Naive thymus-derived CD4-positive, alpha-beta T cell (primary cell): ENCODE results near the gene RBPJ. TPM values are rescaled to one million over a fixed set of nuclear protein-coding genes. Genes with fewer than 3 reads are reported as not detected.

ENCODE experiments used
- ATAC-seq: fragments of 150-1000 bp; cut with Tn5 transposase; 2 replicates; pipeline ENCODE4 v1.10.0; 2021; ENCODE audit warnings: mild to moderate bottlenecking, moderate library complexity
- CTCF ChIA-PET: fragments of 350-600 bp; sonication (Branson Sonifier 250); formaldehyde crosslinking; loops from one replicate; lab custom pipeline; 2021; ENCODE audit warnings: antibody characterized with exemption; lab: Charles Lee
- POLR2A ChIA-PET: fragments of 350-600 bp; sonication (Branson Sonifier 250); formaldehyde crosslinking; loops from one replicate; lab custom pipeline; 2021; ENCODE audit warnings: antibody characterized with exemption, inconsistent platforms; lab: Charles Lee
- DNase-seq, 9 donors: peaks; one replicate each; pipeline versions ENCODE4 v3.0.0 to v3.0.0-alpha.2; 2020 to 2022; ENCODE audit warnings: mixed read lengths in 1 of 9
- H3K27ac ChIP-seq: one replicate; pipeline ENCODE4 v1.7.0; 2013; ENCODE audit warnings: mild to moderate bottlenecking, low read depth, low read length, moderate library complexity
- H3K27me3 ChIP-seq, 2 donors: one replicate each; pipeline ENCODE4 v1.7.0; 2013; ENCODE audit warnings: low read length in 2 of 2, mild to moderate bottlenecking in 2 of 2, moderate library complexity in 2 of 2; ENCODE audit not compliant: control insufficient read depth in 2 of 2, insufficient read depth in 2 of 2
- H3K36me3 ChIP-seq, 3 experiments: 1 replicate in 2 of 3; 2 replicates in 1 of 3; pipeline ENCODE4 v1.7.0; 2013; ENCODE audit warnings: low read length in 3 of 3, mild to moderate bottlenecking in 3 of 3, moderate library complexity in 1 of 3; ENCODE audit not compliant: insufficient read depth in 3 of 3, control insufficient read depth in 2 of 3
- H3K4me1 ChIP-seq, 2 donors: one replicate each; pipeline ENCODE4 v1.7.0; 2013; ENCODE audit warnings: low read length in 2 of 2, mild to moderate bottlenecking in 2 of 2, moderate library complexity in 1 of 2; ENCODE audit not compliant: control insufficient read depth in 2 of 2, insufficient read depth in 2 of 2
- H3K4me3 ChIP-seq: 2 replicates; pipeline ENCODE4 v1.7.0; 2013; ENCODE audit warnings: mild to moderate bottlenecking, low read length
- H3K9me3 ChIP-seq, 3 experiments: 1 replicate in 2 of 3; 2 replicates in 1 of 3; pipeline ENCODE4 v1.7.0; 2013; ENCODE audit warnings: low read length in 3 of 3; ENCODE audit not compliant: control insufficient read depth in 2 of 3
- H3K27ac Mint-ChIP-seq, 9 donors: one replicate each; pipeline ENCODE4 v1.8.0; 2020 to 2022; ENCODE audit warnings: mixed read lengths in 9 of 9, mild to moderate bottlenecking in 8 of 9, moderate library complexity in 5 of 9, inconsistent platforms in 2 of 9
- H3K27me3 Mint-ChIP-seq, 5 donors: one replicate each; pipeline ENCODE4 v1.8.0; 2021 to 2022; ENCODE audit warnings: mixed read lengths in 5 of 5, mild to moderate bottlenecking in 1 of 5
- H3K36me3 Mint-ChIP-seq, 5 donors: one replicate each; pipeline ENCODE4 v1.8.0; 2020 to 2022; ENCODE audit warnings: mixed read lengths in 5 of 5, mild to moderate bottlenecking in 3 of 5, inconsistent platforms in 1 of 5
- H3K4me1 Mint-ChIP-seq, 7 donors: one replicate each; pipeline ENCODE4 v1.8.0; 2020 to 2022; ENCODE audit warnings: mixed read lengths in 7 of 7, mild to moderate bottlenecking in 3 of 7, inconsistent platforms in 1 of 7
- H3K4me3 Mint-ChIP-seq, 10 donors: one replicate each; pipeline ENCODE4 v1.8.0; 2020 to 2022; ENCODE audit warnings: mild to moderate bottlenecking in 10 of 10, mixed read lengths in 10 of 10, moderate library complexity in 6 of 10, inconsistent platforms in 2 of 10
- H3K9me3 Mint-ChIP-seq, 11 donors: one replicate each; pipeline ENCODE4 v1.8.0; 2020 to 2022; ENCODE audit warnings: mixed read lengths in 11 of 11, mild to moderate bottlenecking in 4 of 11, inconsistent platforms in 1 of 11, moderate library complexity in 1 of 11
- intact Hi-C, 2 donors: fragments of 100-400 bp; cut with micrococcal nuclease; formaldehyde crosslinking; loops; one replicate each; pipeline ENCODE4 v1.15.1; 2023
- polyA plus RNA-seq, 2 donors: library from polyadenylated mRNA; unstranded; fragments of 300-500 nt; fragmentation: Illumina TruSeq; gene quantifications; one replicate each; pipeline ENCODE4 v1.2.3, GENCODE V29; 2021
- total RNA-seq, 6 experiments: library from RNA in 5 of 6; stranded (reverse) in 5 of 6; gene quantifications; 1 replicate in 5 of 6; 2 replicates in 1 of 6; pipeline ENCODE4 v1.2.3 and lab custom pipeline; 2021 to 2026

The RBPJ gene
- total and polyA plus RNA-seq, 7 experiments from 2014 or later: 48.1 to 144 (median 68.5) TPM

DNA sequence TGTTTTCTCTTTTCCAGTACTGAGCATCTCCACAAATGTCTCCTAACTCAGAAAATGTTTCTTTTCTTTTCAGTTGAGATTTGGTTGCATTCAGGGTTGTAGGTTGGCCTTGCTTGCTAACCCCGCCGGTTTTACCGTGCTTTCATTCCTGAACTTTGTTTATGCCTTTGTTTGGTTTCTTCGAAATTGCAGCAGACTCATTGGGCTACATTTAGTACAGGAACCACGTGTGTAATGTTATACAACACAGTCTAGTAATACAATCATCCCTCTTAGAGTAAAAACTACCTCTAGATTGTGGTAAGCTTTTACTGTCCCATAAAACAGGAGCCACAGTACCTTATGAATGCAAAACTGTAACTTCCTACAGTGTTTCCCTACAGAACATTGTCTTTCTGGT is 111.6 kb downstream of the RBPJ start:
- no peaks in the 10 kb centered on the region for H3K27me3 Mint-ChIP-seq
- ATAC-seq (no peak), DNase-seq (no peak)
- H3K27ac ChIP-seq: no peak overlapping the region
- peaks cover 12 to 45% (median 19%) of the 10 kb centered on the region in 5 donors for H3K36me3 Mint-ChIP-seq
- peaks cover 0 to 14% (median 0%) of the 10 kb centered on the region in 3 experiments for H3K36me3 ChIP-seq
- H3K4me3 Mint-ChIP-seq: no peak overlapping the region
- ChIA-PET CTCF (no interaction called here), POLR2A (no interaction called here)
- H3K9me3 Mint-ChIP-seq: no peaks in the 10 kb centered on the region
- H3K4me3 ChIP-seq: no peak overlapping the region
- no peaks in the 10 kb centered on the region for H3K27me3 ChIP-seq
- no peaks in the 10 kb centered on the region for H3K9me3 ChIP-seq
- no peaks in the 10 kb centered on the region for H3K4me1 ChIP-seq
- H3K27ac Mint-ChIP-seq: no peak overlapping the region
- intact Hi-C loops: no loop called here
- H3K4me1 Mint-ChIP-seq: peaks cover 0 to 6% (median 5%) of the 10 kb centered on the region in 7 donors

DNA sequence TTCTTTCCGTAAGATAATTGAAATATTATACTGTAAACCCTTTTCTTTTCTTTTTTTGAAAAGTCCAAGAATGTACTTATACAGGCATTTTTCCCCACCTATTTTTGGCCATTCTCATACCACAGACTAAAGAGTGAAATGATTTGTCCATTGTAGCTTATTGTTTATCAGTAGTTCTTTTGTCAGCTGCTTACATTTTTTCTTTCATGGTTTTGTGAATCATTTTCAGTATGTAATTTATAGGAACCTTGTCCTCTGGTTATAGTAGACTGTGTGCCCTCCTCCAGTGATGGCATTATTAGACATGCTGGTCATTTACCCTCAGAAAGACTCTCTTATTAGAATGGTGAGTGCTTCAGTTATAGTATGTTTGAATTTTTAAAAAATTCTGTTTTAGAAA is 112.7 kb downstream of the RBPJ start:
- Mint-ChIP-seq H3K9me3 (no peaks in the 10 kb centered on the region), H3K4me1 (peaks cover 0 to 6% (median 0%) of the 10 kb centered on the region in 7 donors), H3K27ac (peak overlapping the region in 2 of 9 donors; percentile 6 to 37), H3K27me3 (no peaks in the 10 kb centered on the region), H3K4me3 (no peak overlapping the region), H3K36me3 (peaks cover 12 to 45% (median 19%) of the 10 kb centered on the region in 5 donors)
- ChIA-PET POLR2A (no interaction called here), CTCF (interaction anchor here (0.7 kb wide), 1 partner anchor 17 kb away, joined by 3 read pairs; no protein-coding TSS in a partner anchor)
- ATAC-seq (no peak), DNase-seq (no peak)
- no peak overlapping the region for H3K27ac ChIP-seq
- no peaks in the 10 kb centered on the region for H3K4me1 ChIP-seq
- no peaks in the 10 kb centered on the region for H3K27me3 ChIP-seq
- intact Hi-C loops: no loop called here
- no peaks in the 10 kb centered on the region for H3K9me3 ChIP-seq
- peaks cover 0 to 14% (median 0%) of the 10 kb centered on the region in 3 experiments for H3K36me3 ChIP-seq
- no peak overlapping the region for H3K4me3 ChIP-seq

DNA sequence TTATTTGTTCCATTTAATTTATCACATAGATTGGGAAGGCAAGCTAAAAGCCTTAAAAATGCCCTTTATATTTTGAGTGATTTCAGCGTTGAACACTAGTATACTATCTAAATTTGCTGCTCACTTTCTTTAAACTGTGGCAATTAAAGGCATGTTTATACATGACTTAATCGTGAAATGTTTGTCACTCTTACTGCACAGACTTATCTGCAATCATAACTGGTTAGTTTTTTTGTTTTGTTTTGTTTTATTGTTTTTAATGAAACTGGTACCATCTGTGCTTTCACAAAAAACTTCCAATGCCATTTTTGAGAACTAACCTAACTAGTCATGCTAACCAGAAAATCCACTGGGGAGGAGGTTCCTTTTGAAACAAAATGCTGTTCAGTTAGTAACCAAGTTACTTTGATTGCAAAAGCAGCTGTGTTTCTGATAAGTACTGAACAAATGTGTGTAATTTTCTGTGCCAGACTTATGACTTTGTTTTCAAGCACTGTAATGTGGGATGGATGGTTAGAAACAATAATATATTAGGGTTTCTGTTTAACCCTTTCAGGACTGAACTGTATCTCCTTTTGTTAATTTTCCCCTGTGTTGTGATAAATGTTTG is 113.3 kb downstream of the RBPJ start:
- Mint-ChIP-seq H3K27me3 (no peaks in the 10 kb centered on the region), H3K4me1 (peaks cover 0 to 6% (median 0%) of the 10 kb centered on the region in 7 donors), H3K36me3 (peaks cover 12 to 45% (median 19%) of the 10 kb centered on the region in 5 donors), H3K9me3 (no peaks in the 10 kb centered on the region), H3K4me3 (no peak overlapping the region), H3K27ac (peak overlapping the region in 2 of 9 donors; percentile 8 to 37)
- CTCF ChIA-PET: interaction anchor here (0.7 kb wide), 1 partner anchor 18 kb away, joined by 3 read pairs; no protein-coding TSS in a partner anchor
- H3K36me3 ChIP-seq: peaks cover 0 to 14% (median 0%) of the 10 kb centered on the region in 3 experiments
- POLR2A ChIA-PET: interaction anchor here (0.5 kb wide), 1 partner anchor 527 kb away, joined by 3 read pairs; no protein-coding TSS in a partner anchor
- no peak overlapping the region for H3K27ac ChIP-seq
- no peak overlapping the region for H3K4me3 ChIP-seq
- DNase-seq: no peak
- no peaks in the 10 kb centered on the region for H3K9me3 ChIP-seq
- intact Hi-C loops: no loop called here
- ATAC-seq: no peak
- no peaks in the 10 kb centered on the region for H3K27me3 ChIP-seq
- no peaks in the 10 kb centered on the region for H3K4me1 ChIP-seq

DNA sequence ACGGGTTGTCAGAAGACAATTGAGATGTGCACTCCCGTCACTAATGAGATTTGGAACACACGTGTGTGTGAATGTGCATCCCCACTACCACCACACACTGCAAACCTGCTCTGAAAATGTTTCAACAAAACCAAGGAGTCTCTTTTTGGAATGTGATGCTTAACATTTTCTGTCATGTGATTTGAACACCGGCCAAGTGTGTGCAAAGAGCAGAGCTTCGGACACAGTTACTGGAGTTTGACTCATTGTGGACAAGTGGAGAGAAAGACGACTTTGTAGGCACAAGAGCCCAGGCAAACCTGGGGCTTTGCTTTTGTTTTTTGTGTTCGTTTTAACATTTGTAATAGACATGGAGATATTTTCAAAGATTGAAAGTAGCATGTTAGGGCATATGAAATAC is 120.3 kb downstream of the RBPJ start:
- no peak overlapping the region for H3K4me3 Mint-ChIP-seq
- intact Hi-C loops: no loop called here
- H3K27ac Mint-ChIP-seq: no peak overlapping the region
- H3K27ac ChIP-seq: no peak overlapping the region
- peaks cover under 1 to 8% (median 5%) of the 10 kb centered on the region in 5 donors for H3K27me3 Mint-ChIP-seq
- ATAC-seq (no peak), DNase-seq (no peak)
- ChIA-PET CTCF (interaction anchor here (1.1 kb wide), 1 partner anchor 17 kb away, joined by 3 read pairs; no protein-coding TSS in a partner anchor), POLR2A (no interaction called here)
- H3K9me3 ChIP-seq: peaks cover 0 to 5% (median 0%) of the 10 kb centered on the region in 3 experiments
- H3K9me3 Mint-ChIP-seq: peaks cover 0 to 22% (median 7%) of the 10 kb centered on the region in 11 donors
- H3K36me3 ChIP-seq: no peaks in the 10 kb centered on the region
- no peak overlapping the region for H3K4me3 ChIP-seq
- no peaks in the 10 kb centered on the region for H3K27me3 ChIP-seq
- H3K4me1 ChIP-seq: no peaks in the 10 kb centered on the region
- no peaks in the 10 kb centered on the region for H3K4me1 Mint-ChIP-seq
- peaks cover under 1 to 33% (median 7%) of the 10 kb centered on the region in 5 donors for H3K36me3 Mint-ChIP-seq

DNA sequence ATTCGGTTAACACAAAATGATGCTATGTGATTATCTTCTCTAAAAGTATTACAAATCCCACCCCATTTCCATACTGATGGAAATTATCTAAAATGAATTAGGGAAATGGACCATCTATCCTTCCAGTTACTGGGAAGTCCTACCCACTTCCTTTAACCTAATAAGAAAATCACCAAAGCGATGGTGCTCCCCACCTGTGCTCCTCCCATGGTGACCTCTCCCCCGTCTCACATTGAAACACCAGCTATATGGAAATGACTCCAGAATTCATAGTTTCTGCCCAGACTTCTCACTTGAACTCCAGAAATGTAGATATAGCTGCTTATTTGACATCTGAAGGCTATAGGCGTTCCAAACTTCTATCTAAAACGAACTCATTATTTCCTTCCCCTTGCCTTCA is 121.0 kb downstream of the RBPJ start:
- peaks cover 0 to 5% (median 0%) of the 10 kb centered on the region in 3 experiments for H3K9me3 ChIP-seq
- H3K9me3 Mint-ChIP-seq: peaks cover 0 to 27% (median 8%) of the 10 kb centered on the region in 11 donors
- H3K4me3 Mint-ChIP-seq: no peak overlapping the region
- no peaks in the 10 kb centered on the region for H3K27me3 ChIP-seq
- CTCF ChIA-PET: interaction anchor here (0.5 to 1.1 kb wide), 2 partner anchors 16 to 599 kb away, joined by 3 read pairs; no protein-coding TSS in a partner anchor
- DNase-seq (no peak), ATAC-seq (no peak)
- H3K27me3 Mint-ChIP-seq: peaks cover 2 to 14% (median 7%) of the 10 kb centered on the region in 5 donors
- POLR2A ChIA-PET: no interaction called here
- H3K4me1 Mint-ChIP-seq: no peaks in the 10 kb centered on the region
- H3K27ac Mint-ChIP-seq: no peak overlapping the region
- H3K4me3 ChIP-seq: no peak overlapping the region
- H3K27ac ChIP-seq: no peak overlapping the region
- no peaks in the 10 kb centered on the region for H3K36me3 ChIP-seq
- intact Hi-C loops: no loop called here
- peaks cover 0 to 31% (median 6%) of the 10 kb centered on the region in 5 donors for H3K36me3 Mint-ChIP-seq
- no peaks in the 10 kb centered on the region for H3K4me1 ChIP-seq

DNA sequence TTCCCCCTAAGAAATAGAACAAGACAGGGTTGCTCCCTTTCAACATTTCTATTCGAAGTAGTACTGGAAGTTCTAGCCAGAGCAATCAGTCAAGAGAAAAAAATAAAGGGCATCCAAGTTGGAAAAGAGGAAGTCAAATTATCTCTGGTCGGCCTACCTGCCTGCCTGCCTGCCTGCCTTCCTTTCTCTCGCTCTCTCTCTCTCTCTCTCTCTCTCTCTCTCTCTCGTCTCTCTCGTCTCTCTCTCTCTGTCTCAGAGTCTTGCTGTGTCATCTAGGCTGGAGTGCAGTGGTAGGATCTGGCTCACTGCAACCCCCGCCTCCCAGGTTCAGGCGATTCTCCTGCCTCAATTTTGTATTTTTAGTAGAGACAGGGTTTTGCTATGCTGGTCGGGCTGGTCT is 126.6 kb downstream of the RBPJ start:
- H3K27me3 Mint-ChIP-seq: peaks cover 7 to 14% (median 9%) of the 10 kb centered on the region in 5 donors
- Histone ChIP-seq H3K27ac (no peak overlapping the region), H3K9me3 (peaks cover 0 to 5% (median 0%) of the 10 kb centered on the region in 3 experiments), H3K4me1 (no peaks in the 10 kb centered on the region), H3K4me3 (no peak overlapping the region), H3K36me3 (no peaks in the 10 kb centered on the region), H3K27me3 (no peaks in the 10 kb centered on the region)
- no peak overlapping the region for H3K27ac Mint-ChIP-seq
- DNase-seq (no peak), ATAC-seq (no peak)
- H3K36me3 Mint-ChIP-seq: peaks cover 0 to 15% (median 6%) of the 10 kb centered on the region in 5 donors
- ChIA-PET POLR2A (no interaction called here), CTCF (no interaction called here)
- H3K9me3 Mint-ChIP-seq: peaks cover 0 to 38% (median 10%) of the 10 kb centered on the region in 11 donors
- intact Hi-C loops: no loop called here
- no peak overlapping the region for H3K4me3 Mint-ChIP-seq
- H3K4me1 Mint-ChIP-seq: no peaks in the 10 kb centered on the region
